ENCODE measurements around the gene MPPE1.

DNA sequence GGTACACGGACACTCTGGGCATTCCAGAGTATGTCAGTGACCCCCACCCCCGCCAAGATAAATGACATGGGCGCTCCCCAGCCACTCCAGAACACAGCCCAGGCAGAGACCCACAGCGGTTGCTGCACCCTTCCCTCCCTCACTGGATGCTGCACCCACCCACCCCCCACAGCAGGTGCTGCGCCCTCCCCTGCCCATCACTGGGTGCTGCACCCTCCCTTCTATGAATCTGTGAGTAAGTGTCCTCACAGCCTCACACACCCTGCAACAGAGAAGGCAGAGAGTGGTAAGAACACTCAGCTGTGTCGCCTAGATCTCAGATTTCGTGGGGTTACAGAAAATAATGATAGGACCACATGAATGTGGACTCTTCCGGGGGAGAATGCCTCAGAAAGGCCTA lies 33.4 kb downstream of the MPPE1 start:
- TF ChIP-seq, protein P1, sequence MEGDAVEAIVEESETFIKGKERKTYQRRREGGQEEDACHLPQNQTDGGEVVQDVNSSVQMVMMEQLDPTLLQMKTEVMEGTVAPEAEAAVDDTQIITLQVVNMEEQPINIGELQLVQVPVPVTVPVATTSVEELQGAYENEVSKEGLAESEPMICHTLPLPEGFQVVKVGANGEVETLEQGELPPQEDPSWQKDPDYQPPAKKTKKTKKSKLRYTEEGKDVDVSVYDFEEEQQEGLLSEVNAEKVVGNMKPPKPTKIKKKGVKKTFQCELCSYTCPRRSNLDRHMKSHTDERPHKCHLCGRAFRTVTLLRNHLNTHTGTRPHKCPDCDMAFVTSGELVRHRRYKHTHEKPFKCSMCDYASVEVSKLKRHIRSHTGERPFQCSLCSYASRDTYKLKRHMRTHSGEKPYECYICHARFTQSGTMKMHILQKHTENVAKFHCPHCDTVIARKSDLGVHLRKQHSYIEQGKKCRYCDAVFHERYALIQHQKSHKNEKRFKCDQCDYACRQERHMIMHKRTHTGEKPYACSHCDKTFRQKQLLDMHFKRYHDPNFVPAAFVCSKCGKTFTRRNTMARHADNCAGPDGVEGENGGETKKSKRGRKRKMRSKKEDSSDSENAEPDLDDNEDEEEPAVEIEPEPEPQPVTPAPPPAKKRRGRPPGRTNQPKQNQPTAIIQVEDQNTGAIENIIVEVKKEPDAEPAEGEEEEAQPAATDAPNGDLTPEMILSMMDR (IDR thresholded peaks at IDR 0.05; ENCODE audit: poor library complexity), result no peak
- TF ChIP-seq EZH2phosphoT487 (IDR thresholded peaks at IDR 0.05; ENCODE audit: low read depth, severe bottlenecking, unreplicated experiment), result no peak
- TF ChIP-seq EZH2 (IDR thresholded peaks at IDR 0.05; ENCODE audit: borderline replicate concordance), result no peak

Data from hepatocyte (in vitro differentiated cells).